GM19455 (cell line): ENCODE measurements around the gene PRXL2A.
"Not testable (repeated sequence)": the region's sequence is repeated elsewhere in the genome, so short reads cannot be mapped to it uniquely, and the experiment has no call there.

Experiments
- ATAC-seq: cut with Tn5 transposase; IDR thresholded peaks from one replicate; pipeline ENCODE4 v1.9.1; 2021; ENCODE audit not compliant: unreplicated experiment

PRXL2A gene

GRCh38 chr10:80411267-80411668 is 2.9 kb downstream of the PRXL2A start:
- no peak for ATAC-seq

- no peak for ATAC-seq
These were observed 3.4 kb downstream of the PRXL2A start for GRCh38 chr10:80411681-80412220.

- ATAC-seq, result no peak
These were observed 4.1 kb downstream of the PRXL2A start for GRCh38 chr10:80412486-80412885.

- no peak for ATAC-seq
These were observed 5.1 kb downstream of the PRXL2A start for GRCh38 chr10:80413271-80413996.

- no peak for ATAC-seq
These were observed 6.0 kb downstream of the PRXL2A start for GRCh38 chr10:80414142-80414895.

DNA sequence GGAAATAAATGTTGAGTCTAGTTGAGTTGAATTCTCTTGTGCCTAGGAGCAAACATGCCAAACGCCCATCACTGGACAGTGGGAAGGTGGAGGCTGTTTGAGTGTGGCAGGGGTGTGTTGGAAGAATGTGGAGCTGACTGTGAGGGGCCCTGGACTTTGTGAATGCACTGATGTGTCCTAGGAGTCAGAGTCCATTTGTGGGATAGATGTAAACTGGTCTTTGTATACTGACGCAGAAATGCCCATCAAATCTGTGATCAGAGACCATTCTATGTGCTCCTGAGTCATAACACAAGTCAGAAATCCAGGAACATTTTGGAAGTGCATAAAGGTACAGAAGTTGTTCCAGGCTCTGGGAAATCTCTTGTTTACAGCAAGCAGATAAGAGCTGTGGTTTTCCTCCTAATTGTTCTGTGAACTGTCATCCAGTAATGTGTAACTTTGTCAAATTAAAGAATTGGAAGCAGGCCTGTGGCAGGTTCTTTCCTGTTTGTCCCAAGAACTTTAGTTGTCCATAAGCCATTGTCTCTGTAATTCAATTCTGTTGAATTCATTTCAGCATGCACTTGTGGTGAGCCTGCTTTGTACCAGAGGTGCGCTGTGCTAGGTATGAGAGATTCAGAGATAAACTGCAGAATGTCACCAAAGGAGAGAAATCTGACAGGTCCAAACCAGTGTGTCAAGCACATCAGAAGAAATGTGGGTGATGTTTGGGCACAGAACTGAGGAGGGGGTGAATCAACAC is 7.6 kb downstream of the PRXL2A start:
- ATAC-seq, result no peak

GRCh38 chr10:80416479-80417098 is 8.2 kb downstream of the PRXL2A start:
- ATAC-seq, result no peak

- not testable (repeated sequence) for ATAC-seq
These were observed 8.9 kb downstream of the PRXL2A start for GRCh38 chr10:80417256-80417655.

DNA sequence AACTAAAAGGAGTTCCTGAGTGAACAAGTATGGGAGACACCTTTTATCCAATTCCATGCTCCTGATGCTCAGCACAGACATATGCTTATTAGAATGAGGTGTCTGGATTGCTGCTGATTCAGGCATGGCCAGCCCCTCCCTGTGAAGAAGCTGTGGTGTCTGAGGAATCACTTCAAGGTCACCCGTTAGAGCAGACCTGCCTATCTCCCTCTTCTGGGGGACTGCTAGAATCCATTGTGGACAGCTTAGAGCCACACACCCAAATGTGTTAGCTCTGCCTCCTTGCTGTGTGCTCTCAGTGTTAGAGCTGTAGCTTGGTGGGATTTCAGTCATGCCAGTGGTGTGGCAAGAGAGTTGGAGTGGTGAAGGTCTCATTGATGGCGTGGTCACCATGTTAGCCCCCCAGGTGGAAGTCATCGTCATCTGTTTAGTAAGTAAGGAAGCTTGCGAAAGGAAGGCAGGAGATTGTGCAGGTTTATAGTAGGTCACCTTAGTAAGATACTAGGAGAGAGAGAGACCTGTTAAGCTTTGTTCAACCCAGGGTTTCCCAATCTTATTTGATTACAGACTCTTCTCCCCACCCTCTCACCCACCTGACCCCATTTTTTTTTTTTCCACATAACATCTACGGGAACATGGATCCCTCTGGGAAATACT is 12.8 kb downstream of the PRXL2A start:
- ATAC-seq, result peak; percentile 37

DNA sequence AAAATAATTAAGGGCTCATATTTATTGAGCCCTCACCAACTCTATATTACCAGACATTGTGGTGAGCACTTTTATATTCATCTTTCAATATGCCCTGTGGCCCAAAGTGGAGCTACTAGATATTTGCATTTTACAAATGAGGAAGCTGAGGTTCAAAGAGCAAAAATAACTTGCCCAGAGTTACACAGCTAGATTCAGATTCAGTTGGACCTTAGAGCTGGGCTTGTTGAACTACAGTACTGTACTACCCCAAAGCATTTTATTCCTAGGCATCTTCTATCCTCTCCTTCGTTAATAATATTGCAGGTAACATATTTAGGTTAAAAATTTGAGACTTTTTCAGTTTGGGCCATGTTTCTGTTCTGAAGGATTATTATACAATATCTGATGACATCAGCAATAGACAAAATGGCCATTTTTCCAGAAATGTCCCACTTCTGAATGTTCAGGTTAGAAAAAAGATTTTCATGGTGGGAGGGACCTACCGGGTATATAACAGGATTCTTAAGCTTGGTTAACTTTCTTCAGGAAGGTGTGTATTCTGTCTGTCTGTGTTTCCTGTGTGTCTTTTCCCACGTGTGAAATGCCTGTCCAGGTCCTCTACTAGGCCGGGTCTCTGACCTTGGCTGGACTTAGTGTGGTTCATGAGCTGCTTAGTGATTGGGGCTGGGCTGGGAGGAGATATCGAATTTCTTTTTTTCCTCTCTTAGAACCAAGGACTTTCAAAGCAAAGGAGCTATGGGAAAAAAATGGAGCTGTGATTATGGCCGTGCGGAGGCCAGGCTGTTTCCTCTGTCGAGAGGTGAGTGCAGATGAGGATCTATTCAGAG is 13.6 kb downstream of the PRXL2A start:
- peak; percentile 91 for ATAC-seq

GRCh38 chr10:80425901-80426300 is 17.6 kb downstream of the PRXL2A start:
- no peak for ATAC-seq

GRCh38 chr10:80427541-80427940 is 19.2 kb downstream of the PRXL2A start:
- ATAC-seq, result no peak

DNA sequence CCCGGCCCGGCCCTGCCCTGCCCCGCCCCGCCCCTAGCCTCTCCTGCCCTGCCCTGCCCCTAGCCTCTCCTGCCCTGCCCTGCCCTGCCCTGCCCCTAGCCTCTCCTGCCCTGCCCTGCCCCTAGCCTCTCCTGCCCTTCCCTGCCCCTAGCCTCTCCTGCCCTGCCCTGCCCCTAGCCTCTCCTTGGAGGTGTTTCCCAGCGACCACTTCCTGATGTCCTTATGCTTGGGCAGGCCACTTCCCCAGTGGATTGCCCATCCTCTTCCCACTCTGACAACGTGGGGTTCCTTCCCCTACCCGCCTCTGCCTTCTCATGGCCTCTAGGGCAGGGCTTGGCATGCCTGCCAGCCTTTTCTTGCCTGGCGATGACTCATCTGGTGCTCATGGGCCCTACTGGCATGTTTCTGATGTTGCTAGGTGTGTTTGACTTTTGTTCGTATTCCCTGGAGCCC is 21.2 kb downstream of the PRXL2A start:
- ATAC-seq, result no peak

GRCh38 chr10:80433134-80433533 is 24.8 kb downstream of the PRXL2A start:
- ATAC-seq, result no peak

DNA sequence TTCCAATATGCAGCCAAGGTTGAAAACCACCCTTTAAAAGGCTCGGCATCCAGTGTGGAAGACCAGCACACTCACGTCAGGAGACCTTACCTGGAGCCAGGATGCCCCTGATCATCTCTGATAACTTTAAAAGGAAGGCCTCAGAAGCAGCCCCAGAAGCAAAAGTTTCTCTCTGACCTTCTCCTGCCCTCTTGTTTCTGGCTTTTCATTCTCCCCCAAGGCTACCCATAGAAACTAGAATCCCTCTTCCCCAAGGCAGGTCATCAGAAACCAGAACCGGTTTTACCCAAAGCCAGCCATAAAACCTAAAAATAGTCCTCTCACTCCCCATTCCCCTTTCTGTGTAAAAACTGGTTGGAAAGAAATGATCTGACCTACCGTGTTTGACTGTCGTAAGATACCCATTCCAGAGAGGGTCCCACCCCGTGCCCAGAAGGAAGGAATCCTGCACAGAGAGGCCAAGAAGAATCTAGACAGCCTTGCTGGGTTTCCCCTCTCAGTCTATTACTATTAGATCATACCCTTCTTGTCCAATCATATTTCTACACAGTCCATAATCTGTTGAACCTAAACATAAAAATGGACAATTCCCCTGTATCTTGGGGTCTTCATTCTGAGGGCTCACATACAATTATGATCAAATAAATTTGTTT is 28.2 kb downstream of the PRXL2A start:
- ATAC-seq, result no peak

GRCh38 chr10:80437227-80437626 is 28.9 kb downstream of the PRXL2A start:
- ATAC-seq, result no peak

DNA sequence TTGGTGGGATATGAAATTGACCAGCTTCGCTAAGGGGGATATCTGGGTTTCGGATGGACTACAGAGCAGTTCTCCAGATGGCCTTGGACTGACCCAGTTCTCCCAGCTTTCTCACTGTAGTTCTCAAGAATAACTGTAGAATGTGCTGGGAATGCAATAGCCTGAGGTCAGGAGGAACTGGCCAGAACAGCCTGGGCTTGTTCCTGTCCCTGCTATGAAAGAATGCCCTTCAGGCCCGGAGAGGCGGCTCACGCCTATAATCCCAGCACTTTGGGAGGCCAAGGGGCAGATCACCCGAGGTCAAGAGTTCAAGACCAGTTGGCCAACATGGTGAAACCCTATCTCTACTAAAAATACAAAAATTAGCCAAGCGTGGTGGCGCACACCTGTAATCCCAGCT is 33.5 kb downstream of the PRXL2A start:
- no peak for ATAC-seq

- ATAC-seq, result no peak
These were observed 34.5 kb downstream of the PRXL2A start for GRCh38 chr10:80442879-80443278.

DNA sequence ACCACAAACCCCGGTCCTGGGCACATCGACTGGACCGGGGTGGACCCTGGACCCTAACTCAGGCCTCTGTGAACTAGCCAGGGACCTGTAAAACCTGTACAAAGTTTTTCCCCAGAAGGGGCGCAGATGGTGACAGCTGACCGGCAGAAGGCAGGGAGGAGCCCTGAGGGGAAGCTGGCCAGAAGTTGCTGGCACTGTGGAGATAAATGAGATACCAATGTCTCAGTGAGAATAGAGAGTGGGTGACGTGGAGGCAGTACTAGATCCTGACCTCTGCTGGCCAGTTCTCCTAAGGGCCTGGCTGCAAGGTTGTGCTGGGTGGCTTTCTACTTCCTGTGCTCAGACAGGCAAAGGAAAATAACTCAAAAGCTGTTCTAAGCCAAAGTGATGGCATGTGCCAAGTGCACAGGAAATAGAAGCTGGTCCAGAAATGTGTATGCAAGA is 35.2 kb downstream of the PRXL2A start:
- ATAC-seq, result no peak
